ENCODE data around the gene LCLAT1.

DNA sequence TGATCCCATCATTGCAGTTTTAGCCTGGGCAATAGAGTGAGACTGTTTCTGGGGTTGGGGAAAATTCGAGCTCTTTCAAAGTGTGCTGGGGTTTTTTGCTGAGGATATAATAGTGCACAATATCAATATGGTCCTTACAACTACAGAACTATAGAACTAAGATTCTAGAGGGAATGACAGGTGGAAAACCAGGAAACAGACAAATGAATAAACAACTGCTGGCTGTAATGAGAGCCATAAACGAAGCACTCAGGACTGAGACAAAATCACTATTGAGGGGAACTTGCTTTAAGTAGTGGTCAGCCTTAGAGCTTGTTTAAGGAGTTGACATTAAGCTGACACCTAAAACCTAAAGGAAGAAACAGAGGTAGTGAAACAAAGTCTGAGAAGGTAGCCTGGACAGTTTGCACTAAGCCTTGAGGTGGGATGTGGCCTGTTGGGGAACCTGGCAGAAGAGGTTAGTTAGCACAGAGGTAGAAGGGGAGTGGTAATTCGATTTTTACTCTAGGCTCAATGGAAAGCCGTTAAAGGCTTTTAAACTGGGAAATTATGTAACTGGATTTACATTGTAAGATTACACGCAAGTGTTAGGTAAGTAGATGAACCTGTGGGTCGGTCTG is 33.8 kb downstream of the LCLAT1 start:
- TF ChIP-seq, protein P1, sequence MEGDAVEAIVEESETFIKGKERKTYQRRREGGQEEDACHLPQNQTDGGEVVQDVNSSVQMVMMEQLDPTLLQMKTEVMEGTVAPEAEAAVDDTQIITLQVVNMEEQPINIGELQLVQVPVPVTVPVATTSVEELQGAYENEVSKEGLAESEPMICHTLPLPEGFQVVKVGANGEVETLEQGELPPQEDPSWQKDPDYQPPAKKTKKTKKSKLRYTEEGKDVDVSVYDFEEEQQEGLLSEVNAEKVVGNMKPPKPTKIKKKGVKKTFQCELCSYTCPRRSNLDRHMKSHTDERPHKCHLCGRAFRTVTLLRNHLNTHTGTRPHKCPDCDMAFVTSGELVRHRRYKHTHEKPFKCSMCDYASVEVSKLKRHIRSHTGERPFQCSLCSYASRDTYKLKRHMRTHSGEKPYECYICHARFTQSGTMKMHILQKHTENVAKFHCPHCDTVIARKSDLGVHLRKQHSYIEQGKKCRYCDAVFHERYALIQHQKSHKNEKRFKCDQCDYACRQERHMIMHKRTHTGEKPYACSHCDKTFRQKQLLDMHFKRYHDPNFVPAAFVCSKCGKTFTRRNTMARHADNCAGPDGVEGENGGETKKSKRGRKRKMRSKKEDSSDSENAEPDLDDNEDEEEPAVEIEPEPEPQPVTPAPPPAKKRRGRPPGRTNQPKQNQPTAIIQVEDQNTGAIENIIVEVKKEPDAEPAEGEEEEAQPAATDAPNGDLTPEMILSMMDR (IDR thresholded peaks at IDR 0.05; ENCODE audit: low read depth, low read length, poor library complexity, severe bottlenecking): no peak
- no peak for TF ChIP-seq EZH2phosphoT487 (IDR thresholded peaks at IDR 0.05; ENCODE audit: borderline replicate concordance, low read length)

Data from DOHH2 (cell line).